ENCODE data around the gene MPST. TPM values are rescaled to one million over a fixed set of nuclear protein-coding genes. Genes with fewer than 3 reads are reported as not detected.

The MPST gene
- polyA plus RNA-seq, 1 donor (not counting 4 experiments of a cell fraction or from before 2014, with no cell fraction given): 23.5 TPM

DNA sequence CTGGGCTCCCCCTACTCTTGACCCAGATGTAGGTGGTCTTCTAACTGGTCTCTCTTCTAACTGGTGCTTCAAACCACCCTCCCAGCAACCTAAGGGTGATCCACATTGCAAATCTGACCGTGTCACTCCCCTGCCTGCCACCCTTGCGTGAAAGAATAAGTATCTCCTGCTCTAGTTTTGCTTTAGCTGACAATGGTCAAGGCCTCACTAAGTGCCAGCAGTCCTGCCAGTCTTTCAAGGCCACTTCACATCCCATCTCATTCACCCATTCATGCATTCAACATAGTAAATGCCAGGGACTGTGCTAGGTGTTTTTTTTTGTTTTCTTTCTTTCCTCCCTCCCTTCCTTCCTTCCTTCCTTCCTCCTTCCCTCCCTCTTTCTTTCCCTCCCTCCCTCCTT lies 29.7 kb downstream of the MPST start:
- H3K36me3 ChIP-seq (ENCODE audit: control insufficient read depth in 2 of 2, extremely low read depth in 1 of 2, insufficient read depth in 2 of 2, low read length in 2 of 2): no peaks in the 10 kb centered on the region
- dilution Hi-C loops (cut with MboI; ENCODE audit: extremely low pct_ligation_motif_present, low sequenced_read_pairs): no loop called here
- no peaks in the 10 kb centered on the region for H3K9me3 ChIP-seq (ENCODE audit: control insufficient read depth, low read depth, low read length)
- no peak overlapping the region for H3K27ac ChIP-seq (ENCODE audit: control insufficient read depth, insufficient read depth, low read length)
- no peak overlapping the region for H3K4me3 ChIP-seq (ENCODE audit: control insufficient read depth in 2 of 3, extremely low read depth in 1 of 3, insufficient read depth in 2 of 3, low read depth in 1 of 3, low read length in 3 of 3)
- FAIRE-seq (no peak), DNase-seq (ENCODE audit: low read depth, low spot score) (no peak)
- H4K20me1 ChIP-seq (ENCODE audit: control insufficient read depth, extremely low read depth, insufficient read depth, low read length): no peaks in the 10 kb centered on the region
- no peak overlapping the region for H3K4me2 ChIP-seq (ENCODE audit: control insufficient read depth, extremely low read depth, insufficient read depth, low read depth, low read length)
- H3K4me1 ChIP-seq (ENCODE audit: control insufficient read depth, extremely low read depth, insufficient read depth, low read length): peaks cover 10% of the 10 kb centered on the region
- H2AFZ ChIP-seq (ENCODE audit: control insufficient read depth, low read length): no peak overlapping the region
- H3K27me3 ChIP-seq (ENCODE audit: control insufficient read depth, extremely low read depth, insufficient read depth, low read length): no peaks in the 10 kb centered on the region
- no peak overlapping the region for H3K9ac ChIP-seq (ENCODE audit: control insufficient read depth, extremely low read depth, insufficient read depth, low read length)
- no peaks in the 10 kb centered on the region for H3K9me1 ChIP-seq (ENCODE audit: control insufficient read depth, extremely low read depth, insufficient read depth, low read length)
- TF ChIP-seq CTCF (optimal IDR thresholded peaks at IDR 0.05 in 1 of 3, IDR thresholded peaks at IDR 0.05 in 1 of 3, conservative IDR thresholded peaks at IDR 0.05 in 1 of 3; ENCODE audit: extremely low read depth in 1 of 3, insufficient read depth in 2 of 3, low read length in 3 of 3) (no peak), EZH2 (IDR thresholded peaks at IDR 0.05; ENCODE audit: low read length) (no peak)
- H3K79me2 ChIP-seq (ENCODE audit: control insufficient read depth, insufficient read depth, low read length): no peaks in the 10 kb centered on the region

DNA sequence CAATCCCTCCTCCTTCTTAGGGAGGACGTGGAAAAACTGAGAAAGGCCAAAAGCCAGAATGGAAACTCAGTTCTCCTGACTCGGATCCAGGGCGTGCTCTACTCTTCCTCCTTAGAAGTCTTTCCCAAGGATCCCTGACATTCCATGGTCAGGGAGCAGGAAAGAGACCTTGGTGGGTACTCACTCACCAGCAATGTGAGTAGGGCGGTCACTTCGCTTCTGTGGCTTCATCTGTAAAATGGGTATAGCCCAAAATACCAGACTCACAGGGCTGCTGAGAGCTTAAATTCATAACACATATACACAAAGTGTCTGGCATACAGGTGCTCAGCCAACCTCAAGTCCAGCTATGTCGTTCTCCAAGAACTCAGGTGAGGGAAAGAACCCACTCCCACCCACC lies 31.4 kb downstream of the MPST start:
- H3K27me3 ChIP-seq (ENCODE audit: control insufficient read depth, extremely low read depth, insufficient read depth, low read length): no peaks in the 10 kb centered on the region
- H3K4me2 ChIP-seq (ENCODE audit: control insufficient read depth, extremely low read depth, insufficient read depth, low read depth, low read length): no peak overlapping the region
- TF ChIP-seq EZH2 (IDR thresholded peaks at IDR 0.05; ENCODE audit: low read length): no peak
- no peak for TF ChIP-seq CTCF (optimal IDR thresholded peaks at IDR 0.05 in 1 of 3, IDR thresholded peaks at IDR 0.05 in 1 of 3, conservative IDR thresholded peaks at IDR 0.05 in 1 of 3; ENCODE audit: extremely low read depth in 1 of 3, insufficient read depth in 2 of 3, low read length in 3 of 3)
- peaks cover 10% of the 10 kb centered on the region for H3K4me1 ChIP-seq (ENCODE audit: control insufficient read depth, extremely low read depth, insufficient read depth, low read length)
- H3K9me3 ChIP-seq (ENCODE audit: control insufficient read depth, low read depth, low read length): no peaks in the 10 kb centered on the region
- FAIRE-seq (no peak), DNase-seq (ENCODE audit: low read depth, low spot score) (no peak)
- H2AFZ ChIP-seq (ENCODE audit: control insufficient read depth, low read length): no peak overlapping the region
- H3K4me3 ChIP-seq (ENCODE audit: control insufficient read depth in 2 of 3, extremely low read depth in 1 of 3, insufficient read depth in 2 of 3, low read depth in 1 of 3, low read length in 3 of 3): no peak overlapping the region
- H3K9ac ChIP-seq (ENCODE audit: control insufficient read depth, extremely low read depth, insufficient read depth, low read length): no peak overlapping the region
- H3K9me1 ChIP-seq (ENCODE audit: control insufficient read depth, extremely low read depth, insufficient read depth, low read length): no peaks in the 10 kb centered on the region
- H3K36me3 ChIP-seq (ENCODE audit: control insufficient read depth in 2 of 2, extremely low read depth in 1 of 2, insufficient read depth in 2 of 2, low read length in 2 of 2): peaks cover 0 to 2% of the 10 kb centered on the region in 2 experiments
- H4K20me1 ChIP-seq (ENCODE audit: control insufficient read depth, extremely low read depth, insufficient read depth, low read length): no peaks in the 10 kb centered on the region
- H3K79me2 ChIP-seq (ENCODE audit: control insufficient read depth, insufficient read depth, low read length): no peaks in the 10 kb centered on the region
- dilution Hi-C loops (cut with MboI; ENCODE audit: extremely low pct_ligation_motif_present, low sequenced_read_pairs): no loop called here
- no peak overlapping the region for H3K27ac ChIP-seq (ENCODE audit: control insufficient read depth, insufficient read depth, low read length)

Data from keratinocyte (primary cell).